GM10248 (cell line): ENCODE data around the gene IFT122.

Experiments used
- CTCF ChIA-PET: fragments of 300-600 bp; sonication (Branson Sonifier 250); formaldehyde crosslinking; extraction: SDS; loops from one replicate; lab custom pipeline; 2021; ENCODE audit warnings: antibody characterized with exemption; lab: Yijun Ruan, JAX
- POLR2A ChIA-PET: fragments of 350-650 bp; sonication (Branson Sonifier 250); formaldehyde crosslinking; extraction: SDS; loops from one replicate; lab custom pipeline; 2020; ENCODE audit warnings: antibody characterized with exemption; lab: Yijun Ruan, JAX
- DNase-seq: peaks from one replicate; pipeline ENCODE4 v3.0.0; 2012; ENCODE audit errors: extremely low spot score
- TF ChIP-seq, protein P1 (sequence below): IDR thresholded peaks from 2 replicates; pipeline ENCODE4 v1.5.1; 2012; ENCODE audit warnings: mild to moderate bottlenecking, low read depth; ENCODE audit errors: extremely low read depth, missing control alignments, control extremely low read depth

IFT122 gene

DNA sequence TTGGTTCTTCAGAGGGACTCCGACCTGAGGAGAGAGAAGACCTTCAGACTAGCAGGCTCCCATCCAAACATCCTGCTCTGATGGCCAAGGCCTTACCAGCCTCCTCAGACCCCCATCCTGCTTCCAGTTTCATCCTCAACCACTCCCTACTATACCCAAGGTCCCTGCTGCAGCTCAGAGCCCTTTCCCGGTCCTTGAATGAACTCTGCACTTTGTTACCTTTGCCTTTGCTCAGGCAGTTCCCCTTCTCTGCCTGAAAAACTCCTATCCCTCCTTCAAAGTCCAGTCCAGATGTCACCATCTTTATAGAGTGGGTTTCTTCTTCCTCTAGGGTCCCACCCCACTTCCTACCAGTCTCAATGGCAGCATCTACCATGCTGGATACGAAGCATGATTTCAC is 24.6 kb upstream of the IFT122 start:
- ChIA-PET POLR2A (interaction anchor here (0.5 to 1.4 kb wide), 2 partner anchors 8 to 61 kb away, joined by 3 to 7 read pairs; no protein-coding TSS in a partner anchor), CTCF (interaction anchor here (1.3 to 3.5 kb wide), 2 partner anchors 15 to 19 kb away, joined by 3 to 19 read pairs; no protein-coding TSS in a partner anchor)
- DNase-seq, result no peak
- TF ChIP-seq, protein P1, sequence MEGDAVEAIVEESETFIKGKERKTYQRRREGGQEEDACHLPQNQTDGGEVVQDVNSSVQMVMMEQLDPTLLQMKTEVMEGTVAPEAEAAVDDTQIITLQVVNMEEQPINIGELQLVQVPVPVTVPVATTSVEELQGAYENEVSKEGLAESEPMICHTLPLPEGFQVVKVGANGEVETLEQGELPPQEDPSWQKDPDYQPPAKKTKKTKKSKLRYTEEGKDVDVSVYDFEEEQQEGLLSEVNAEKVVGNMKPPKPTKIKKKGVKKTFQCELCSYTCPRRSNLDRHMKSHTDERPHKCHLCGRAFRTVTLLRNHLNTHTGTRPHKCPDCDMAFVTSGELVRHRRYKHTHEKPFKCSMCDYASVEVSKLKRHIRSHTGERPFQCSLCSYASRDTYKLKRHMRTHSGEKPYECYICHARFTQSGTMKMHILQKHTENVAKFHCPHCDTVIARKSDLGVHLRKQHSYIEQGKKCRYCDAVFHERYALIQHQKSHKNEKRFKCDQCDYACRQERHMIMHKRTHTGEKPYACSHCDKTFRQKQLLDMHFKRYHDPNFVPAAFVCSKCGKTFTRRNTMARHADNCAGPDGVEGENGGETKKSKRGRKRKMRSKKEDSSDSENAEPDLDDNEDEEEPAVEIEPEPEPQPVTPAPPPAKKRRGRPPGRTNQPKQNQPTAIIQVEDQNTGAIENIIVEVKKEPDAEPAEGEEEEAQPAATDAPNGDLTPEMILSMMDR, result no peak

DNA sequence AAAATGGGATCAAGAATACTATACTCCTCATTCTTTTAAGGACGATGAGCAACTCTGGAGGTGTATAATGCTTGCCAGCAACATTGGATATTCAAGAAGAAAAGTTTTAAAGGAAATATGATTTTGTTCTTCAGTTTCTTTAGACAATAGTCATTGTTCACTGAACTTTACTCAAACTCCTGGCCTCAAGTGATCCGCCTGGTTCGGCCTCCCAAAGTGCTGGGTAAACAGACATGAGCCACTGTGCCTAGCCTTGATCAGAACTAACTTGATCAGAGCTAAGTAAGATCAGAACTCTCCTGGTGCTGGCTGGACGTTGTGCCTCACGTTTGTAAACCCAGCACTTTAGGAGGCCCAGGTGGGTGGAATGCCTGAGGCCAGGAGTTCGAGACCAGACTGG is 24.2 kb upstream of the IFT122 start:
- ChIA-PET CTCF (interaction anchor here (1.0 kb wide), 1 partner anchor 10 kb away, joined by 3 read pairs; no protein-coding TSS in a partner anchor), POLR2A (interaction anchor here (0.5 kb wide), 1 partner anchor 61 kb away, joined by 7 read pairs; no protein-coding TSS in a partner anchor)
- TF ChIP-seq, protein P1, result no peak
- no peak for DNase-seq

DNA sequence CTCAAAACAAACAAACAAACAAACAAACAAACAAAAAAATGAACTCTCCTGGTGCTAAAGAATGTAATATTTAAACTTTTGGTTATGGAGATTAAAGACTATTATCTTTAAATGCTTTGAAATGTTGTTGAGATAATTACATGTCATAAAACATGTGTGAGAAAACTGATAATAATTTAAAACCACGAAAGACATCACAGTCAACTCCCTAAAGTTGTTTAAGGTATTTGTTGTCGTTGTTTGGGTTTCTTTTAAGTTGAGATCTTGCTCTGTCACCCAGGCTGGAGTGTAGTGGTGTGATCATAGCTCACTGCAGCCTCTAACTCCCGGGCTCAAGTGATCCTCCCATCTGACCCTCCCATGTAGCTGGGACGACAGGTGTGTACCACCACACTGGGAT is 23.6 kb upstream of the IFT122 start:
- ChIA-PET CTCF (interaction anchor here (1.0 kb wide), 1 partner anchor 9 kb away, joined by 3 read pairs; no protein-coding TSS in a partner anchor), POLR2A (no interaction called here)
- TF ChIP-seq, protein P1, result no peak
- DNase-seq, result no peak

DNA sequence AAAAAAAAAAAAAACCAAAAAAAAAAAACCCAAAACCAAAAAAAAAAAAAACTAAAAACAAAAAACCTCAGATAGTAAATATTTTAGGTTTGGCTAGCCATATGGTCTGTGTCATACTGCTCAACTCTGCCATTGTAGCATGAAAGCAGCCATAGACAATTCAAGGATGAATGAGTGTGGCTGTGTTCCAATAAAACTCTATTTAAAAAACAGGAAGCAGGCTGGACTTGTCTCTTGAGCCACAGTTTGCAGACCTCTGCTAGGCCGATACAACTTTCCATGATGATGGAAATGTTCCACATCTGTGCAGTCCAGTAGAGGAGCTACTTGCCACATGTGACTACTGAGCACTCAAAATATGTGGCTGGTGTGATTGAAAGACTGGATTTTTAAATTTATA is 22.7 kb upstream of the IFT122 start:
- TF ChIP-seq, protein P1, result no peak
- no peak for DNase-seq
- ChIA-PET POLR2A (no interaction called here), CTCF (interaction anchor here (1.5 kb wide), 1 partner anchor 13 kb away, joined by 3 read pairs; no protein-coding TSS in a partner anchor)

DNA sequence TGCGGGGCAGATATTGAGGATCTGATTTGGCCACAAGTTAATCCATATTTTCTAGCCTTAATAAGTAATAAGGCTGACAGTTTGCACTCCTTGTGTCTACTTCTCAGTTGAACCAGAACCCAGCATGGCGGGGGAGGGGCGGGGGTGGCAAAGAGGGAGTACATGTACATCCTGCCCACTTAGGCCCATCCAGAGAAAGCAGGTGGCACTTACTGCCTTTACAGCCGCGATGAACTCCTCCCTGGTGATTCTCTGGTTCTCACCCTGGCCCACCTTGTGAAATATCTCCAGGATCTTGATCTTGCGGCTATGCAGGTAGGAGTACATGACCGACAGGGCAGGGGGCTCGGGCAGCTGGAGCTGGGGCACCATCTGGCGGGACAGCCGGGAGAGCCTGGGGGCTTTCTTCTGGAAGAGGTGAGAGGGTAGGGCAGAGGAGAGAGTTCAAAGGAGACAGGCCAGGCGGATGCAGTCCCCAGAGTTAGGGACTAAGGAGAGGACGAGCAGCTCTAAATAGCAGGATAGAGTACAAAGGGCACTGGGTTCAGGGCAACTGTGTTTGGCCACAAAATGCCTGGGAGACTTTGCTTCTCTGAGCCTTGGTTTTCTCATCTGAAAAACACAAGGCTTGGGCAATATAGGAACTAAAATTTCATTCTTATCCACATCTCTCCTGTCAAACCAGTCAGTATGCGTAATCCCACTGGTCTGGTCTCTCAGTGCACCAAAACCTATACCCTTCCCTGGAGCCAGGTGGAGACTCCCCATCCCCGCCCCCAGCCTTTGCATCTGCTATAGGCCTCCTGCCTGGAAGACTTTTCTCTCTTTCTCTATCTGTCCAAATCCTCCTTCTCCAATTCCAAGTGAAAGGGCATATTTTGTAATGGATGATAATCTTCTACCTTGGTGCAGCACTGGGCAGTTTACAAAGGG is 21.7 kb upstream of the IFT122 start:
- POLR2A ChIA-PET, result no interaction called here
- CTCF ChIA-PET, result interaction anchor here (1.5 kb wide), 1 partner anchor 14 kb away, joined by 3 read pairs; no protein-coding TSS in a partner anchor
- DNase-seq, result no peak
- TF ChIP-seq, protein P1, result no peak

DNA sequence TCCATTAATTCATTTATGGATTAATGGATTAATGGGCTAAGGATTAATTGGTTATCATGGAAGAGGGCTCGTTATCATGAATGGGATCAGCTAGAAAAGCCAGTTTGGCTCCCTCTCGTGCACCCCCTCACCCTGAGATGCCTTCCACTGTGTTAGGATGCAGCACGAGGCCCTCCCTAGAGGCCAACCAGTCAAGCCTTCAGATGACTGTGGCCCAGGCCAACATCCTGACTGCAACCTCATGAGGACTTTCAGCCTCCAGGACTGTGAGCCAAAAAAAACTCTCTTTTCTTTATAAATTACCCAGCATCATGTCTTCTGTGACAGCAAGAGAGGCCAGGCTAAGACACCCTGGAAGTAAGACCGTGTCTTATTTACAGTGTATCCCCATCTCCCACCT is 20.5 kb upstream of the IFT122 start:
- no peak for DNase-seq
- TF ChIP-seq, protein P1, result no peak
- POLR2A ChIA-PET, result no interaction called here
- CTCF ChIA-PET, result interaction anchor here (2.0 to 2.1 kb wide), 2 partner anchors 15 to 19 kb away, joined by 6 to 7 read pairs; no protein-coding TSS in a partner anchor
